Umbilical cord (tissue), 2 donors: ENCODE measurements around the gene CRYGD. TPM values are rescaled to one million over a fixed set of nuclear protein-coding genes. Genes with fewer than 3 reads are reported as not detected.
"Not testable (repeated sequence)": the region's sequence is repeated elsewhere in the genome, so short reads cannot be mapped to it uniquely, and the experiment has no call there.

Experiments used
- DNase-seq: peaks from one replicate; pipeline ENCODE4 v3.0.0-alpha.2; 2015; ENCODE audit warnings: low spot score
- total RNA-seq: library from RNA; depleted of rRNA; stranded (reverse); fragments of >200 nt; gene quantifications from one replicate; pipeline ENCODE4 v1.2.3, GENCODE V29; 2014; ENCODE audit warnings: low replicate concordance; ENCODE audit not compliant: insufficient read depth

The CRYGD gene
- not detected for total RNA-seq

DNA sequence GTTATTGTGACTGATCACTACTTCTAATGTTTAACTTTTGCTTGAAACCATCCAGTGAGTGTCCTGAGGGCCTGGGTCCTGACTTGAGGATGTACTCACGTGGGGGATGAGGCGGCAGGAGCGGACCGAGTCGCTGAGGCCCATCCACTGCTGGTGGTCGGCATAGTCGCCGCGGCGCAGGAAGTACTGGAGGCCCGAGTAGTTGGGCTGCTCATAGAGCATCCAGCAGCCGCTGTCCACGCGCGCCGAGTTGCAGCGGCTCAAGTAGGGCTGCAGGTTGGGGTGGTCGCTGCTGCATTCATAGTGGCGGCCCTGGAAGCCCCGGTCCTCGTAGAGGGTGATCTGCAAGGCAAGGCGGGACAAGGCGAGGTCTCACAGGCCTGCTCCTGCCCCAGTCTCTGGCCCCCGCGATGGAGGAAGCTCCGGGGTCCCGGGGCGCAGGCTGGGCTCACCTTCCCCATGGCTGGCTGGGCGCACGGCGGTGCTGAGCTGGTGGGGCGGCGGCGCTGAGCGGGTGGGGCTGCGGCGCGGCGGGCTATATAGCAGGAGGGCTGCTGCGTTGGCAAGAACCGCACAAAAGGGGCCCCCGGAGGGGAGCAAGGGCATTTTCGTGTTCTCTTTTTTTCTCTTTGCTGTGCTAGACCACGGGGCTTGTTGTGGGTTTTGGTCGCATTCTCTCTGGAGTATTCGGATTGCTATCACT is at the start of gene CRYGD:
TSS of gene CRYGD (minus strand) at position 512 of the 703 bp plus-strand sequence. CDS start at position 461, 51 bp downstream.
- DNase-seq = peak; percentile 48

DNA sequence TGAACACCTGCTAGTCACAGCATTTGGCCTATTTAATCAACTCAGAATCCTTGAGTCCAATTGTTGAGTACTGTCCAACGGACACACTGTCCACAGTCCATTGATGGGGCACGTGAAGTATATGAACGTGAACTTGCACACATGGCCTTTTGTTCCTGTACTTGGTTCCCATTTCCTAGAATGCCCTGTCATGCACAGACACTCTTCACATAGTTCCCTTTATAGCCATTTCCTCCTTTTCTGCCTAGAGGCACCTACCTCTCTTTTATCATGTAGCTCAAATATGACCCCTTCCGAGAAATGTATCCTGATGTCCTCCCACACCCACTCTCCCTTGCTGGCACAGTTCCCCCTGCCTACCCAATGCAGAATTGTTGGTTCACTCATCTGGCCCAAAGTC is 47.8 kb upstream of the CRYGD start:
- no peak for DNase-seq

DNA sequence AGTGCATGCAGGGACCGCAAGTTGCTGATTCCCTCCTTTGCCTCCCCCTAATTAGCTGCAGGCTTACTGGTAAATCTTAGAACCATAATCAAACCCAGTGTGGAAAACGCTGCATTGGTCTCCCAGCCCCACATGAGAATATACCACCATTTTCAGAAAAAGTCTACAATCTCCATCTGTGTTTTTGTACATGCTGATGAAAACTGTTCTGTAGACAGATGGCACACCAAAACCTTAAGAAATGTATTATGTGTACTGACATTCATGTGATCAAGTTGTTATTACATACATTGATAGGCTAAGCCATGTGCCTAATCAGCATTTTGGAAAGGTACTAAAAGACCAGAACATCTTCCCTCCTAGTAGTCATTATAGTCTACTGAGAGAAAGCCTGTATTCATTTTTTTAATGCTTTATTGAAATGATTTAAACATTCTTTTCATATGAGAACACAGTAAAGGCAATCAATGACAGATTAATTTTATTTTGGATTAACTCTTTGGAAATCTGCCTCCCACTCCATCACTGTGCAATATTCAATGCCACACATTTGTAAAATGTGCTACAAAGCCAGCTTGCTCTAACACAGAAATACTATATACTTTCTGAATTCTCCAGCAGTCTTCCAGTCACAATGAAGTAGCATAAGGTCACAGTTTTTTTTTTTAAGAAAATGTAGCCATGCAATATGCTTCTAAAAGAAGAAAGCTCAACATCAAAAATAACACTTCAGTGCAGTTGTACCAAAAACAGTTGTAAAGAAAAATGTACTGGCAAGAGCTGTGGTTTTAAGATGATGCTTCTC is 40.8 kb upstream of the CRYGD start:
- DNase-seq = peak; percentile 11

DNA sequence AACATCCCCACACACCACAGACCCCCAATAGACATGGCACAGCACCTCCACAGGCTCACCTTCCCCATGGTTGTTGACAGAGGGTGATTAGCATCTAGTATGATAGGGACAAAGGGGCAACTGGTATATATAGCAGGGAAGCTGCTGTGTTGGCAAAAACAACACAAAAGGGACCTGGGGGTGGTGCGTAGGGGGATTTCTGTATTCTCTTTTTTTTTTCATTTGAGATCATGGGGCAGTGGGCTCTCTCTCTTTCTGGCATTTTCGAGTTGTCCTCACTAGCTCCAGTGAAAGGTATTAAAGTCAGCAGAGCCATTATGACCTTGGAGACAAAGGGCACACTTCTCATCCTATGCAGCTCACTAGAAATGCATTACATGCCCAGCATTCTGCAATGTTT is 39.2 kb upstream of the CRYGD start, which contains the start of gene CRYGA:
TSS of gene CRYGA (minus strand) at position 101 of the 400 bp plus-strand sequence. CDS start at position 68, 33 bp downstream.
- DNase-seq = no peak

- no peak for DNase-seq
Measured at GRCh38 chr2:208156439-208156838, 32.1 kb upstream of the CRYGD start.

DNA sequence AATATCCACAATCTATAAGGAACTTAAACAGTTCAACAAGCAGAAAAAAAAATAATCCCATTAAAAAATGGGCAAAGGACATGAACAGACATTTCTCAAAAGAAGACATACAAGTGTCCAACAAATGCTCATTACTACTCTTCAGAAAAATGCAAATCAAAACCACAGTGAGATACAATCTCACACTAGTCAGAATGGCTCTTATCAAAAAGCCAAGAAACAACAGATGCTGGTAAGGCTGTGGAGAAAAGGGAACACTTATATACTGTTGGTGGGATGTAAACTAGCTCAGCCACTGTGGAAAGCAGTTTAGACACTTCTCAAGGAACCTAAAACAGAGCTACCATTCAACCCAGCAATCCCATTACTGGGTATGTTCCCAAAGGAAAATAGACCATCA is 28.8 kb upstream of the CRYGD start:
- DNase-seq = no peak

GRCh38 chr2:208150956-208151355 is 26.6 kb upstream of the CRYGD start:
- no peak for DNase-seq

GRCh38 chr2:208150094-208150493 is 25.8 kb upstream of the CRYGD start:
- DNase-seq = no peak

GRCh38 chr2:208148803-208149202 is 24.5 kb upstream of the CRYGD start:
- DNase-seq = no peak

DNA sequence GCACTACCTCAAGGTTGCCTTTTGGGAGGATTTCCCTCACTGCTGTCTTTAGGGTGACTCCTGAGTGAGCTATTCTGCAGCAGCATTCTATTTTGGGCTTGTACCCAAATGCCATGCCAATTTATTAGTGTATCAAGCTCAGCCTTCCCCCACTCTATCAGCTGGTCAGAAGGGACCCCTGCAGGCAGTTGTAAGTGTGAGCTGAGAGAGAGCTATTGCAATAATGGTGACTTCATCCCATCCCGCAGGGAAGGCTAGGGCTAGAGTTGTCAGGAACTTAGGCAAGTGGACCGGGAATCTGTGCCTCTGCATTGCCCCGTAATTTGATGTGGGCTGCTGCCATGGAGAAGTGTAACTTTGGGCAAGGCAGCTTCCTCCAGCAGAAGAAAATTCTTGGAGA is 23.4 kb upstream of the CRYGD start:
- no peak for DNase-seq

GRCh38 chr2:208147008-208147407 is 22.7 kb upstream of the CRYGD start:
- DNase-seq = no peak

DNA sequence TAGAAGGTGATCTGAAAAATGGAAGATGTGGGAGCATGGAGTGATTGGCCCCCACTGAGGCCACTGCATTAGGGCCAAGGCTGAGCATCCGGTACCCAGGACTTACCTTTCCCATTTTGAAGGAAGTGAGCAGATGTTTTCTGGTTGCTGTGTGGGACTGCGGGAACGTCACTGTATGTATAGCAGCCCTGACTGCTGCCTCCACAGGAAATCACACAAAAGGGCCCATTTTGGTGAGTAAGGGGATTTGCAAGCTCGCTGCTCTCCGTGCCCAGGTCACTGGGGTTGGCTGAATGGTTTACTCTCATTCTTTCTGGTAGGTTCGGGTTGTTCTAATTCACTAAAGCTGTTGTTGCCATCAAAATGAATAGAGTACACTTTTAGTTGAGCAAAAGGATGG is 21.7 kb upstream of the CRYGD start, which contains the start of gene CRYGB:
TSS of gene CRYGB (minus strand) at position 153 of the 400 bp plus-strand sequence. CDS start at position 115, 38 bp downstream.
- DNase-seq = no peak

DNA sequence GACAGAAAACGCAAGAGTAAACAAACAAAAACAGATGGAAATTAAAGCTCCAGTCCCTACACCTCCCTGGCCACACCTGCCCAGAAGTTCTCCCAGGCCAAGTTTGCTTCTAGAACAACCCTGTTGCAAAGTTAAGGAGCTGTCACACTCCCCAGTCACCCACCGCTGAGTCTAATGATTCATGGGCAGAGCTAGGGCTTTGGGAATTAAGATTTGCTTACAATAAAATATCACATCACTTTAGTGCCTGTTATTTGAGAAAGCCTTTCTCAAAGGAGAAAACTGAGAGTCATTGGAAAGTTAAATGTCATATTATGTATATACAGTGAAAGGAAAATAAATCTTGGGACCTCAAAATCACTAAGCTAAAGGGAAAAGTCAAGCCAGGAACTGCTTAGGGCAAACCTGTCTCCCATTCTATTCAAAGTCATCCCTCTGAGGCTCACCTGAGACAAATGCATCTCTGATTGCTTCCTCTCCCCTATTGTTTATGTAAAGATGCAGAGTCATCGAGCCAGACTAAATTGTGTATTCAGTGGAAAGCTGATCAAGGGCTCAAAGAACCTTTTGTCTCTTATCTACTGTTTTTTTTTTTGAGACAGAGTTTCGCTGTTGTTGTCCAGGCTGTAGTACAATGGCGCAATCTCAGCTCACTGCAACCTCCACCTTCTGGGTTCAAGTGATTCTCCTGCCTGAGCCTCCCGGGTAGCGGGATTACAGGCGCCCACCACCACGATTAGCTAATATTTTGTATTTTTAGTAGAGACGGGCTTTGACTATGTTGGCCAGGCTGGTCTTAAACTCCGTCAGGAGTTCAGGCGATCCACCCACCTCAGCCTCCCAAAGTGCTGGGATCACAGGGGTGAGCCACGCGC is 18.8 kb upstream of the CRYGD start:
- DNase-seq = no peak

DNA sequence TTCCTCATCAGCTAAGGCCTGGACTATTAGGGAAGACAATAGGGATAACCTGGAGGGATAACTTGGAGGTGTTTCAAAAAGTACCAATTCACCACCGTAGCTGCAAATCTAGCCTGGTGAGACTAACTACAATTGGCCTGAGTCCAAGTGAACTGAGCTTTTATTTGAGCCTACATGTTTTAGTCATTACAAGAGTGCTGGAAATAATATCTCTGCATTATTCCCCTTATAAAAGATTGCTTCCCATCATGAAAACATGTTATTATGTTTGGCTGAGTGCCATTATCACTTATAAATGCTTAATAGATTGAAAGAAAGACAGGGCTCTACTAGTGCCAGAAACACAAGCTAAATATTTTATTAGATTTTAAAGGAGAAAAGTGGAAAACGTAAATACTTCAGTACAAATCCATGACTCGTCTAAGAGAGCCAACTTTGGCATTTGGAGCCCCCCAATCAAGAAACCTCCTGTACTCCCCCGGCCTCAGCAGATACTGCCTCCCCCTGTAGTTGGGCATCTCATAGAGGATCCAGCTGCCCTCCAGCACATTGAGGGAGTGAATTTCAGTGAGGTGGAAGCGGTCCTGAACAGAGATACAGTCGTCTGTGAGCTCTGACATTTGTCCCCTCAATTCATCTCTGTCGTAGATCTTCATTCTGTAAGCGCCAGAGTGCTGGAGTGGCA is 18.1 kb upstream of the CRYGD start:
- peak; percentile 57 for DNase-seq

GRCh38 chr2:208139447-208139846 is 15.1 kb upstream of the CRYGD start:
- no peak for DNase-seq

DNA sequence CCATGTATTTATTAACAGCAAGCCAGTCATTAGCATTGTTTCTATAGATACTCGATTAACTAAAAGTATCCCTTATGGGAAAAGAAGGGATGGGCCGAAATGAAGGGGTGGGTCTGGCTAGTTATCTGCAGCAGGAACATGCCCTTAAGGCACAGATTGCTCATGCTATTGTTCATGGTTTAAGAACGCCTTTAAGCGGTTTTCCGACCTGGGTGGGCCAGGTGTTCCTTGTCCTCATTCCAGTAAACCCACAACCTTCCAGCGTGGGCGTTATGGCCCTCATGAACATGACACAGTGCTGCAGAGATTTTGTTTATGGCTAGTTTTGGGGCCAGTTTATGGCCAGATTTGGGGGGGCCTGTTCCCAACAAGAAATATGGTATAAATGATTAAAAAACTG is 14.0 kb upstream of the CRYGD start:
- DNase-seq = not testable (repeated sequence)

DNA sequence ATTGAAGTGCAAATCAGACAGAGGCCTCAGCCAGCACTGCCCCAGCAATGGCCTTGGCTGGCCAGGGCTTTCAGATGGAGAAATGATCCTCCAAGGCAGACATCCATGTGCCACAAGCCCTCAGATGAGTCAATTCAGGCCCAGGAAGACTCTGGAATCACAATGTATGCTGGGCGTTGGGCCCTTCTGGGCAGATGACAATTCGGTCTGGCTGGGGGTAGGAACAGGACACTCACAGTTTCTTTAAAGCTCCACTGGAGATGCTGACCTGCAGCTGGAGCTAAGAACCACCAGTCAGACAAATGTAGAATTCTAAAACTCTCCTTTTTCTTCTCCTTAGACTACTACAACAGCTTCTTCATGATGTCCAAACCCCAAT is 12.4 kb upstream of the CRYGD start:
- DNase-seq = no peak

GRCh38 chr2:208135794-208136715 is 11.7 kb upstream of the CRYGD start:
- DNase-seq = peak; percentile 97

DNA sequence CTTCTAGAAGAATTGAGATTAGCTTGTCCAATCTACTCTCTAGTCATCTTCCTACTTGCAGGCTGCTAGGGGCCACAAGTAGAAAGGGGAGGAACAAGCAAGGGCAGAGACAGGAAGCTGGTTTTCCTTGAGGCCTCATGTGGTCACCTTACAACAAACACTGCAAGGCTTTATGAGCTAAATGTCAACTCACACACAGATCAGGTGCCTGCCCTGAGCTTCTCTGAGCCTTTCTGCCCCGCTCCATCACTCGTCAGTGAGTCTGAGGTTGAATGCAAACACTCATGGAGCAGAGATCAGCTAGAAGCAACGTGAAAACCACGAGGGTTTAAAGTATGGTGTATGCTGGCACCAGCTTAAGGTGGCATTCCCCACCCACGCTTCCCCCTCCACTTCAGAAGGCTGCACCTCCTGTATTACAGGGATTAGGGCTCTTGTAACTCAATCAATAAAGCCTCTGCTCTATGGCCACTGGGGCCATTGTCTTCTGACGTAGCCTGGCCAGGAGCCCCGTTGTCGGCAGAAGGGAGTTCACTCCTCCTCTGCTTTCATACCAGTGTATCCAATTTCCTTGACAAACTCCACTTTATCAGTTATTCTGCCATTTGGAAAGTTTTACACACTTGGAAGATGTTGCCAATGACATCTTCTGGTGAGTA is 10.7 kb upstream of the CRYGD start:
- no peak for DNase-seq
